Inflammatory macrophage treated with lipopolysaccharide for 4 hours (primary cell): ENCODE results near the gene DNAJC13.
"Not testable (repeated sequence)": the region's sequence is repeated elsewhere in the genome, so short reads cannot be mapped to it uniquely, and the experiment has no call there.

ENCODE experiments used
- DNase-seq: peaks from one replicate; pipeline ENCODE4 v3.0.0-alpha.2; 2020

Gene DNAJC13

DNA sequence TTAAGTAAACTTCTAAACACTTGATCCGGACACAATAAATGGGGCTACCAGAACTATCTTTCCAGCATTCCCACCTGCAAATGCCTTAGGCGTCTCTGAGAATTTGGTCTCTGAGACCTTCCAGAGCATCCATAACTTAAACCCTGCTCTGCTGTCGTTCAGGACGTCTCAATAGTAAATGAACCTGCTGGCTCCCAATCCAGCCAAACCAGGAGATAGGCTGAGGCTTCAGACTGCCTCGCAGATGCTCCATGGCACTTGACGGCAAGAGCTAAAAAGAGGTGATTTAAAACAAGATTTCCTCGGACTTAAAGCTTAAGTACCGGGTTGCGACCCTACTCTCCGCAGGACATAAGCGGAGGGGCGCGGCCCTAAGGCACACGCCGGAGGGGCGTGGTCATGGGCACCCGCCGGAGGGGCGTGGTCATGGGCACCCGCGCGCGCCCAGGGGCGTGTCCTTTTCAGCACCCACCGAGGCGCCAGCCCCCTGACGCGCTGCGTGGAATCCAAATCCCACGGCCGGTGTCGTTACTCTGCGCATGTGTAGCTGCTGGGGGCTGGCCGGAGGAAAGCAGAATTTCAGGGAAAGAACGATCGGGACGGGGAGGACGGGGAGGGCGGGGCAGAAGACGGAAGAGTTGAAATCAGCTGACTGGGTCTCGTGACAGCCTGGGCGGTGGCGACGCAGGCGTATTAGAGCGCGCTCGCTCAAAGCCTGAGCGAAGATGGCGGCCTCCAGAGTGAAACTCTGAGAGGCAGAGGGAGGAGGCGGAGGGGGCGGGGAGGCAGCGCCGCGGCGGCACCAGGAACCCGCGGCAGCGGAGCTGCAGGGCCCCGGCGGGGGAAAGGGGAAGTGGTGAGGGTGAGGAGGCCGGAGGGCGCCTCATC is at the start of gene DNAJC13:
TSS of gene DNAJC13 (plus strand) at position 696 of the 888 bp plus-strand sequence. CDS start 17,049 bp downstream, outside the sequence.
- peak; percentile 98 for DNase-seq

- DNase-seq: no peak
Observed at GRCh38 chr3:132368515-132368914, 48.8 kb upstream of the DNAJC13 start.

DNA sequence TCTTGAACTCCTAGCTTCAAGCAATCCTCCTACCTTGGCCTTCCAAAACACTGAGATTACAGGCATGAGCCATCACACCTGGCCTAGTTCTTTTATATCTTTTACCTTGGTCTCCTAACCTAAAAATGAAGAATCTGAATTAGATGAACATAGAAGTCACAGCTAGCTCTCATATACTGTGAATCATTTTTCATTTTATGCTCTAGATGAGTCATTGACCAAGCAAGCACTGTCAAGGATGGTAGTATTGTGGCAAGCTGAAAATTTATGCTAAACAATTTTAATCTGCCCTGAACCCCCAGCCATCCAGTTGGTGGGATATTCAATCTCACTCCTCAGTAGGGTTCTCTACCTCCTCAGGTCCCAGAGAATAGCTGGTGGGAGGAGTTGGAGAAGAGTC is 48.3 kb upstream of the DNAJC13 start:
- no peak for DNase-seq

DNA sequence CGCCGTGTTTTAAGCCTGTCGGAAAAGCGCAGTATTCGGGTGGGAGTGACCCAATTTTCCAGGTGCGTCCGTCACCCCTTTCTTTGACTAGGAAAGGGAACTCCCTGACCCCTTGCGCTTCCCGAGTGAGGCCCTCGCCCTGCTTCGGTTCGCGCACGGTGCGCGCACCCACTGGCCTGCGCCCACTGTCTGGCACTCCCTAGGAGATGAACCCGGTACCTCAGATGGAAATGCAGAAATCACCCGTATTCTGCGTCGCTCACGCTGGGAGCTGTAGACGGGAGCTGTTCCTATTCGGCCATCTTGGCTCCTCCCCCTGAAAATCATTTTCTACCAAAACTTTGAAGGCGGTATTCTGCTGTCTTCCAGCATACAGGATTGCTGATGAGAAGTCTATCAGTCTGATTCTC is 40.4 kb upstream of the DNAJC13 start:
- not testable (repeated sequence) for DNase-seq

DNA sequence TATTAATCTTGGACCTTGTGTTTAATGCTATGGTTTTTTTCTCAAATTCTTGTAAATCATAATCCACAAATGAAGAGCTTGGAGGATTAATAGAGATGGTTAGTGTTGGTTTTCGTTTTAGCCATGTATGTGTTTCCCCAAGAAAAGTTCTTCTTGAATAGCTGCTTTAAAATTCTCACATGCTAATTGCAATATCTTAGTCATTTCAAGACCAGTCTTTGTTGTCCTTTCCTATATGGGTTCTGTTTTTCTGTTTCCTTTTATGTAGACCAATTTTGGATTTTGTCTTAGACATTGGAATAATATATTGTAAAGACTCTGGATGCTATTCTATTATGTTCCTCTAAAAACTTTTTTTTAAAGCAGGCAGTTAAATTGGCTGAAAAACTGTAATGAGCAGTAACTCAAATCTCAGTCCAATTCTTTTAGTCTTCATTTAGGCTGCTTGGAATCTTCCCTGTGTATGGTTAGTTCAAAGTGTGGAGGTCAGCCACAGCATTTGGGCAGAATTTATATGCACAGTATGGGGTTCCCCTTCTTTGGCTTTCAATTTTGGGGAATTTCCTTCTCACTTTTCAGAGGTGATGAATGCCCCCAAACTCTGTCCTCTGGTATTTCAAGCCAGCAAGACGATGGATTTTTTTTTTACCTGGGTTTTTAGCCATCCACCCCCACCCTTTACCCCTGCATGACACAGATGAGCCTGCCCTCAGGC is 39.1 kb upstream of the DNAJC13 start:
- DNase-seq: no peak

DNA sequence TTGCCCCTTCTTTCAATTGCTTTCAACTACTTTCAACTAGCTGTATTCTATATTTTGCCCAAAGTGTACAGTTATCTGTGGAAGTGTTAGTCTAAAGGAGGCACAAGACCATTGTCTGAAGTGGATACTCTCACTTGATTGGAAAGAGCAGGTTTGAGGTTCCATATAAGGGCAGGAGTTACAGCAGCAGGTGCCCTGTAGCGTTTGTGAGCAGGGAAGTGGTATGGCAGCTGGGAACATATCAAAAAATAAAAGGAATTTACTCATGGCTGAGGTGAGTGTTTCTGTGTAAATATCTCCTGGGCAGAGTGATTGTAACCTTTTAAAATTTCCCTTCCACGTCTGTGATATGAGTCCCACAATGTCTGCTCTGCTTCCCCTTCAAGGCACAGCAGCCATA is 38.5 kb upstream of the DNAJC13 start:
- DNase-seq: no peak

GRCh38 chr3:132380920-132381319 is 36.4 kb upstream of the DNAJC13 start:
- peak; percentile 18 for DNase-seq

GRCh38 chr3:132381348-132381944 is 35.9 kb upstream of the DNAJC13 start:
- DNase-seq: no peak

DNA sequence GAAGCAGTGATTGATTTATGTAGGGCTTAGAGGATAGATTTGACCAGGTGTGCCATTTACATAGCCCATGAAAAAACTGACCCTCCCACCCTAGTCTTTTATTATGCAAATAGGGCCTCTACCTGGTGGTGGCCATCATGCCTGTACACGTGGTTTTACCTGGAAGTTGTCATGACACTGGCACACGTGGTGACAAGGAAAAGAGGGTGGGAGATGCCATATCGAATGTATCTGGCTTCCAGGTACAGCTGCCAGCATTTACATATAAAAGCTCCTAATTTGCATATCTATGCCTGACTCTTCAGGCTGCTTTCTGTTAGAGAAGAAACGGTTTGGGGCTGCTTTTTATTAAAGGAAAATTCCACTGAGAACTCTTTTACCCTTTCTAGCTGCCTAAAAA is 35.0 kb upstream of the DNAJC13 start:
- DNase-seq: no peak

DNA sequence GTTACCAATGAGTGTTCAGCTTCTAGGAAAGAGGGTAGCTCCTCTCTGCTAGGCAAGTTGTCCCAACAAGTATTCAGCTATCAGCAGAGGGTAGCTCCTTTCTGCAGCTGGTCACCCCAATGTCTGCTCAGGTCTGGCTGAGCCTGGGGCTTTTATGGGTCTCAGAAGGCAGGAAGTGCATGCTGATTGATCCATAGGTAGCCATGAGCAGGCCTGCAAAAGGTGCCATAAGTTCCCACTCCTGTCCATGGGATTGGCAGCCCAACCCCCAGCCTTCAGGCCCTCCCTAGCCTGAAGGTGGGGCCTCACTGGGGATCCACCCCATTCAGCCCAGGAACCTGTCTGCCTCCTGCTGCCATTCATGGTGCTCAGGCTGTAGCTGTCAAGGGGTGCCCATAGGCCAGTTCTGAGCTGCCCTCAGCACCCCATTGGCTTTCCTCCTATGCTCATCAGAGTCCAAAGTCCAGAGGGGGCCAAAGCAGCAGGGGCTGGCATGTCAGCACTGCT is 34.6 kb upstream of the DNAJC13 start:
- no peak for DNase-seq

DNA sequence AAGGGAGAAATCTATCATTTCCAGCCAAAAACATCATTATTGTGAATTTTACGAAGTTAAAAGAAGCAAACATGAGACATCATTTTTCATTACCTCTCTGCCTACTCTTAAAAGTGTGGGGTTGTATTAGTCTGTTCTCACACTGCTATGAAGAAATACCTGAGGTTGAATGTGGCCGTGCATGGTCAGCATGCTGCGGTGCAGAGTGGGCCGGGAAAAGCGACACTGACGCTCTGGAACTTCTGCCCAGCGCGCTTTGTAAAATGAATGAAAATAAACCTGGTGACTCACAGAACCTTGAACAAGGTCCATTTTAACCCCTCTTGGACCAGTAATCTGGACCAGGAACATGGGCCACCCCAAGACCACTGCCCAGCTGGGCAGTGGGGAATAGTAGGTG is 31.0 kb upstream of the DNAJC13 start:
- no peak for DNase-seq

DNA sequence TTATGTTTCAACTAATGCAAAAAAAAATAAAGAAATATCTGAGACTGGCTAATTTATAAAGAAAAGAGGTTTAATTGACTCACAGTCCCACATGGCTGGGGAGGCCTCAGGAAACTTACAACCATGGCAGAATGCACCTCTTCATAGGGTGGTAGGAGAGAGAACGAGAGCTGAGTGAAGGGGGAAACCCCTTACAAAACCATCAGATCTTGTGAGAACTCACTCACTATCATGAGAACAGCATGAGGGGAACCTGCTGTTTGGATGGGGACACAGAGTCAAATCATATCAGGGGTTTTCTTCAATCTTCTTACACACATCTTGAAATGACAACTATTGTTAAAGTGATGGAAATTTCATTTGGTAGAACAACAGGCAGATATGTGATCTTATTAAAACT is 24.6 kb upstream of the DNAJC13 start:
- DNase-seq: peak; percentile 67

DNA sequence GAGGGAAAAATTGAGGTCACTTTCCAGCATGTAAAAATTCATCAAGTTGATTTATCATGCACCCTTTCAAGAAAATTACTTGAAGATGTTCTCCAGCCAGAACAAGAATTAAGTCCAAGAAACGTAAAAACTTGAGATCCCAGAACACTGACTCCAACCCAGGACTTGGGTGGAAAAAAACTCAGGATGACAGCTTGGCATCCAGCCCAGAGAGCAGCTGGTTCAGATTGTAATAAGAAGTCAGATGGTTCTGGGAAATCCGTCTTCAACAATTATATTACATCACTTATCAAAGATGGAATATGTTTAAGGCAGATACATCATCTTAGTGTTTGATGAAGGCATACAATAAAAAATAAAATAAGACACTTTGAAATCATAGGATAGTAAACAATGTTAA is 23.0 kb upstream of the DNAJC13 start:
- DNase-seq: no peak

GRCh38 chr3:132395126-132395525 is 22.2 kb upstream of the DNAJC13 start:
- no peak for DNase-seq

GRCh38 chr3:132396255-132396654 is 21.0 kb upstream of the DNAJC13 start:
- DNase-seq: no peak

DNA sequence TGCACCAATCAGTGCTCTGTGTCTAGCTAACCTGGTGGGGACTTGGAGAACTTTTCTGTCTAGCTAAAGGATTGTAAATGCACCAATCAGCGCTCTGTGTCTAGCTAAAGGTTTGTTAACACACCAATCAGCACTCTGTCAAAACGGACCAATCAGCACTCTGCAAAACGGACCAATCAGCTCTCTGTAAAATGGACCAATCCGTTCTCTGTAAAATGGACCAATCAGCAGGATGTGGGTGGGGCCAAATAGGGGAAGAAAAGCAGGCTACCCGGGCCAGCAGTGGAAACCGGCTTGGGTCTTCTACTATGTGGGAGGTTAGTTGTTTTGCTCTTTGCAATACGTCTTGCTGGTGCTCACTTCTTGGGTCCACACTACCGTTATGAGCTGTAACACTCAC is 20.5 kb upstream of the DNAJC13 start:
- DNase-seq: not testable (repeated sequence)

DNA sequence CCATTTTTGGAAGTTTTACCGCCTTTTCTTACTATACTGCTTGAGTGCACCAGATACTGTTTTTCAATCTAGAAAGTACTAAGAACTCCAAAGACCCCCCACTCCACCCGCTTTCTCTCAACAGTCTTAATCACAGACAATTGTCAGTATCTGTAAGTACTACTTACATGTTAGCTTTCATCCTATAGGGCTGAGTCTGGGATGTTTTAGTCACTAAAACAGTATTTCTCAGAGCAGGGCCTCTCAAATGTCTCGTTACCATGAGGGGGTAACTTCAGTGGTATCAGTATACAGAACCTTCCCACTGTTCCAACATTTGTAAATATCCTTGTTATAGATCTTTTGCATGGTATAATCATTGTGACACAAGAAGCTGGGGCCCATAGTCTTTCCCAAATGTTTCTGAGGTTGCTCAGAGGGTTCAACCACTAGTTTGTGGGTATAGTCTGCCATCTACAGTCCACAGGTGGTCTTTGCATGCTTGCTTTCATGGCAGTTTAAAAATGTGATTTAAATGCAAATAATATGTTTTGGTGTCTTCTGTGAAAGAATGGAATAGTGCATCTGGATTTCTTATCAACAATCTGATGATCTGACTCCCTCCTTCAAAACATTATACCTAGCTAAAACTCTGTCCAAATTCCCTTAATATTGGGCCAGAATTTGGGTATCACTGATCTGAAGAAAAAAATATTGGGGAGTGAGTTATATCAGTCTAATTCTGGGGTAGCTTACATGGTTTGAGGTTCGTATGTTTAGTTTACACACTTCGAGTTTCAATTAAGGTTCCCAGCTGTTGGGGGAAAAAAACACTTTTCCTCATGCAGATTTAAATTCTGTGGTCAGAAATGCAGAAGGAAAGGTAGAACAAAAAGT is 18.0 kb upstream of the DNAJC13 start:
- peak; percentile 54 for DNase-seq

DNA sequence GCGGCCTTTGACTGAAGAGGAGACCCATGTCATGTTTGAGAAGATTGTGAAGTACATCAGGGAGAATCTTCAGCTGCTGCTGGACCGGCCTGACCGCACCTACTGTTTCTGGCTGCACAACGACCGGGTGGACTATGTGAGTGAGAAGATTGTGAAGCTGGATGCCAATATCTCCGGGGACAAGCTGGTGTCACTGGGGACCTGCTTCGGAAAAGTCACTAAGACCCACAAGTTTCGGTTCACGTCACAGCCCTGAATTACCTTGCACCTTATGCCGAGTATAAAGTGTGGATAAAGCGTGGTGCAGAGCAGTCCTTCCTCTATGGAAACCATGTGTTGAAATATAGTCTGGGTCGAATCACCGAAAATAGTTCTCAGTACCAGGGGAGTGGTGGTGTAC is 16.0 kb upstream of the DNAJC13 start:
- DNase-seq: no peak

- no peak for DNase-seq
Observed at GRCh38 chr3:132404276-132404675, 13.0 kb upstream of the DNAJC13 start.

GRCh38 chr3:132405188-132405587 is 12.1 kb upstream of the DNAJC13 start:
- no peak for DNase-seq

GRCh38 chr3:132405609-132406299 is 11.5 kb upstream of the DNAJC13 start:
- DNase-seq: no peak

GRCh38 chr3:132406587-132406986 is 10.7 kb upstream of the DNAJC13 start:
- no peak for DNase-seq
